Hepatocyte (in vitro differentiated cells): ENCODE measurements around the gene AGBL4. TPM values are rescaled to one million over a fixed set of nuclear protein-coding genes. Genes with fewer than 3 reads are reported as not detected.

Experiments
- DNase-seq: peaks from one replicate; pipeline ENCODE4 v3.0.0-alpha.2; 2016; ENCODE audit warnings: low spot score
- H2AFZ ChIP-seq: fragments of 200-600 bp; sonication (generic); 2 replicates; pipeline ENCODE4 v1.6.0; 2016; ENCODE audit warnings: antibody characterized with exemption, mild to moderate bottlenecking
- H3K27ac ChIP-seq: fragments of 200-600 bp; sonication (generic); 2 replicates; pipeline ENCODE4 v1.5.1; 2016; ENCODE audit warnings: mild to moderate bottlenecking
- H3K27me3 ChIP-seq: fragments of 200-600 bp; sonication (generic); 2 replicates; pipeline ENCODE4 v1.6.1; 2016
- H3K36me3 ChIP-seq: fragments of 200-600 bp; sonication (generic); replicated peaks from 2 replicates; pipeline ENCODE4 v1.5.1; 2016; ENCODE audit warnings: low read depth; ENCODE audit not compliant: insufficient read depth
- H3K4me1 ChIP-seq: fragments of 200-600 bp; sonication (generic); 2 replicates; pipeline ENCODE4 v1.5.1; 2016; ENCODE audit warnings: mild to moderate bottlenecking, moderate library complexity; ENCODE audit not compliant: insufficient read depth
- H3K4me2 ChIP-seq: fragments of 200-600 bp; sonication (generic); 2 replicates; pipeline ENCODE4 v1.6.0; 2016
- H3K4me3 ChIP-seq: fragments of 200-600 bp; sonication (generic); 2 replicates; pipeline ENCODE4 v1.5.1; 2016; ENCODE audit warnings: mild to moderate bottlenecking
- H3K79me2 ChIP-seq: fragments of 200-600 bp; sonication (generic); 2 replicates; pipeline ENCODE4 v1.6.0; 2017; ENCODE audit warnings: mild to moderate bottlenecking
- H3K9me2 ChIP-seq: fragments of 200-600 bp; sonication (generic); replicated peaks from 2 replicates; pipeline ENCODE4 v1.6.0; 2017; ENCODE audit warnings: mild to moderate bottlenecking; ENCODE audit not compliant: insufficient read depth
- H3K9me3 ChIP-seq: fragments of 200-600 bp; sonication (generic); 2 replicates; pipeline ENCODE4 v1.5.1; 2016; ENCODE audit warnings: low read depth, mild to moderate bottlenecking
- H4K20me1 ChIP-seq: fragments of 200-600 bp; sonication (generic); 2 replicates; pipeline ENCODE4 v1.6.0; 2016; ENCODE audit warnings: mild to moderate bottlenecking; ENCODE audit not compliant: insufficient read depth, poor library complexity, severe bottlenecking
- CTCF ChIP-seq: fragments of 200-600 bp; sonication (generic); IDR thresholded peaks from 2 replicates; pipeline ENCODE4 v1.5.1; 2016; ENCODE audit warnings: antibody characterized with exemption, mild to moderate bottlenecking; ENCODE audit not compliant: poor library complexity
- EZH2 ChIP-seq: fragments of 200-600 bp; sonication (generic); IDR thresholded peaks from 2 replicates; pipeline ENCODE4 v1.6.1; 2016; ENCODE audit warnings: antibody characterized with exemption, mild to moderate bottlenecking, borderline replicate concordance
- EZH2phosphoT487 ChIP-seq: fragments of 200-600 bp; sonication (generic); IDR thresholded peaks from one replicate; pipeline ENCODE4 v1.6.1; 2018; ENCODE audit warnings: antibody characterized with exemption, mild to moderate bottlenecking, low read depth, moderate library complexity; ENCODE audit not compliant: unreplicated experiment, severe bottlenecking
- WGBS: methylation state at CpG from one replicate; pipeline ENCODE4 v1.1.6; 2016; ENCODE audit warnings: low lambda C conversion rate; ENCODE audit errors: missing lambda C conversion rate; 5-methylcytosine and 5-hydroxymethylcytosine counted together
- polyA plus RNA-seq: library from polyadenylated mRNA; unstranded; fragments of >200 nt; fragmentation: Nextera tagmentation; extraction: Ambion mirVana; gene quantifications from 2 replicates; pipeline ENCODE4 v1.2.1, GENCODE V29; 2016
- total RNA-seq: library from RNA; depleted of rRNA; stranded (reverse); fragments of >200 nt; gene quantifications from 2 replicates; pipeline ENCODE4 v1.2.3, GENCODE V29; 2014

AGBL4 gene
- total and polyA plus RNA-seq, 2 experiments from 2014 or later = 0.50 to 0.73 TPM

DNA sequence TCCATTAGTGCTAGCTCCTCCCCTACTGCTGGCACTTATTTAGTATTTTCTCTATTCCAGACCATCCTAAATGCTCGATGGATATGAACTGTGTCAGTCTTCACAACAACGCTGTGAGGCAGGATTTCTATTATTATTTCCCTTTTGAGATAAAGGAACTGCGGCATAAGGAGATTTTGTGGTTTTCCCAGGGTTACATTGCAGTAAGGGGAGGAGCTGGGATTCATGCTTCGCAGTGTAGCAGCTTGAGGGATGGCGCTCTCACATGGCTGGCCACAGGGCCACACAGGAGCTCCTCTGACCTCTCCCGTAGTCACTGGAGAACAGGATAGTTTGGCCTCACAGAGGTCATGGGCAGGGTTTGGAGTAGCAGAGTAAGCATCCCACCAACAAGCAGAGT is 1364.0 kb downstream of the AGBL4 start:
- Histone ChIP-seq H3K79me2 (no peaks in the 10 kb centered on the region), H3K27ac (no peak overlapping the region), H3K27me3 (peaks cover 6% of the 10 kb centered on the region), H3K9me2 (no peaks in the 10 kb centered on the region), H3K4me1 (no peaks in the 10 kb centered on the region), H4K20me1 (no peaks in the 10 kb centered on the region), H3K9me3 (no peaks in the 10 kb centered on the region), H3K4me2 (no peak overlapping the region), H2AFZ (no peak overlapping the region), H3K4me3 (no peak overlapping the region), H3K36me3 (no peaks in the 10 kb centered on the region)
- TF ChIP-seq EZH2 = no peak
- no peak for TF ChIP-seq EZH2phosphoT487
- no peak for TF ChIP-seq CTCF
- DNase-seq = no peak
- 78% methylated on average over 6 of the region's 6 CpGs for WGBS

DNA sequence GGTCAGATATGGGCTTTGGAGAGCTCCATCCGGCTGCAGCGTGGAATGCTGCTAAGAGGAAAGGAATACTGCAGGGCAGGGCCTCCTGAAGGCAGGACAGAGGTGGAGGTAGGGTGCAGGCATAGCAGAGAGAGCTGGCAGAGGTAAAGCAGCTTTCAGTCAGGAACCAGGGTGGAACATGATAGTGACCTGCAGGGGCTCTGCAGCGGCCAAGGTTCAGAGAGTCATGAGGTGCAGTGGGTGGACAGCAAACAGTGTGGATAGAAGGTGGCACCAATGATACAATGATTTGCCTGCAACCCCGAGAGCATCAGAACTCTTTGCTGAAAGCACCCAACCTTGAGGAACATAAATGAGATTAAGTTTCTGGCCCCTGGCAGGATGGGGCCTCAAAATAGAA is 1366.3 kb downstream of the AGBL4 start:
- 91% methylated on average over 4 of the region's 4 CpGs for WGBS
- TF ChIP-seq EZH2 = no peak
- TF ChIP-seq CTCF = no peak
- TF ChIP-seq EZH2phosphoT487 = no peak
- no peaks in the 10 kb centered on the region for H3K27me3 ChIP-seq
- no peaks in the 10 kb centered on the region for H3K79me2 ChIP-seq
- H3K36me3 ChIP-seq = no peaks in the 10 kb centered on the region
- H4K20me1 ChIP-seq = no peaks in the 10 kb centered on the region
- no peaks in the 10 kb centered on the region for H3K9me3 ChIP-seq
- no peak for DNase-seq
- no peak overlapping the region for H2AFZ ChIP-seq
- H3K9me2 ChIP-seq = no peaks in the 10 kb centered on the region
- H3K4me3 ChIP-seq = no peak overlapping the region
- no peak overlapping the region for H3K27ac ChIP-seq
- no peaks in the 10 kb centered on the region for H3K4me1 ChIP-seq
- no peak overlapping the region for H3K4me2 ChIP-seq

DNA sequence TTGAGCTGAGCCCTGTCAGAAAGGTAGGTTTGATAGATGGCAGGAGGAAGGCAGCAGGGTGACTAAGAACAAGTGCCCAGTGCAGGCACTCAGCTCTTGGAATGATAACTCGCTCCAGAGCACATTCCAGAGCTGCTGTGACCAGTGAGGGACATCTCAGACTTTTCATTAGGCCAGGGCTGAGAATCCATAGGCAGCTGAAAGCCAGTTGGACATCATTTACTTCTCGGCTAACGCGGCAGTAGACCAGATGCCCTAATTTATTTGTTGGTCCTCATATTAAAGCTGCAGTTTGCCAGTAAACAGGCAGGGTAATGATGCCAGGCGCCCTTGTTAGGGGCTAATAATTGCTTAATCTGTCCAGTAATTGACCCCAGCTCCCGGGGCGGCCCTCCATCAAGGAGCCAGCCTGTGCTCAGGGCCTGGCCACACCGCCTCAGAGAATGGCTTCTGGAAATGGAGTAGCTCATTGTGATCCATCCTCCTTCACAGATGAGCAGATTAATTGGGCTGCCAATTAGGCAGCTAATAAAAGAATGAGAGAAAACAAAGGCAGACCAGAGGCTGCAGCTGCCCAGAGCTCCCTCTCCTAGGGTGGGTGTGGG is 1369.0 kb downstream of the AGBL4 start:
- Histone ChIP-seq H4K20me1 (no peaks in the 10 kb centered on the region), H3K36me3 (no peaks in the 10 kb centered on the region), H3K27me3 (no peaks in the 10 kb centered on the region), H3K79me2 (no peaks in the 10 kb centered on the region), H3K4me1 (no peaks in the 10 kb centered on the region), H3K4me3 (no peak overlapping the region), H3K9me3 (no peaks in the 10 kb centered on the region), H2AFZ (no peak overlapping the region), H3K9me2 (no peaks in the 10 kb centered on the region), H3K4me2 (no peak overlapping the region), H3K27ac (no peak overlapping the region)
- no peak for DNase-seq
- TF ChIP-seq EZH2phosphoT487 = no peak
- TF ChIP-seq EZH2 = no peak
- no peak for TF ChIP-seq CTCF
- WGBS = 81% methylated on average over 8 of the region's 8 CpGs
